HCT116 (cell line): ENCODE measurements around the gene KCNK3. TPM values are rescaled to one million over a fixed set of nuclear protein-coding genes. Genes with fewer than 3 reads are reported as not detected.
A peak's percentile ranks its signal among the peaks of the same experiment; 100 is the strongest.

Experiments used
- ATAC-seq: fragments of 200-7000 bp; cut with Tn5 transposase; 2 replicates; pipeline ENCODE4 v1.9.1; 2020; ENCODE audit warnings: mild to moderate bottlenecking, moderate library complexity
- BruUV-seq: library from RNA; stranded (reverse); fragments of 400-500 nt; replicated peaks from 2 replicates; lab custom pipeline; 2021; lab: Mats Ljungman, UMichigan
- CTCF ChIA-PET: fragments of 300-600 bp; sonication (Branson Sonifier 250); formaldehyde crosslinking; loops from one replicate; lab custom pipeline; 2021; ENCODE audit warnings: antibody characterized with exemption; lab: Charles Lee
- POLR2A ChIA-PET: fragments of 300-600, 350-600 bp; sonication (Branson Sonifier 250); formaldehyde crosslinking; loops from one replicate; lab custom pipeline; 2021; ENCODE audit warnings: antibody characterized with exemption; lab: Charles Lee
- RAD21 ChIA-PET, 2 experiments: fragments of 300-600 bp; sonication (Branson Sonifier 250); formaldehyde crosslinking; loops; one replicate each; lab custom pipeline; 2023; ENCODE audit warnings: low total read pairs in 2 of 2; ENCODE audit not compliant: uncharacterized antibody in 2 of 2, unreplicated experiment in 2 of 2, low non-redundant PET in 1 of 2; lab: Charles Lee
- DNase-seq: peaks from one replicate; pipeline ENCODE4 v3.0.0-alpha.2; 2010; ENCODE audit warnings: low read depth, low spot score
- H2AFZ ChIP-seq: fragments of 200-600 bp; shearing (Covaris generic), sonication (generic); 2 replicates; pipeline ENCODE4 v1.6.1; 2017; ENCODE audit warnings: low read depth, mixed run types, mixed read lengths, antibody characterized with exemption, low read length; ENCODE audit not compliant: poor library complexity, severe bottlenecking
- H3K27ac ChIP-seq: 2 replicates; pipeline ENCODE4 v1.5.1; 2012; ENCODE audit warnings: low read depth, low read length
- H3K27me3 ChIP-seq: fragments of 200-600 bp; sonication (generic); 2 replicates; pipeline ENCODE4 v1.6.1; 2016; ENCODE audit warnings: mixed run types, low read length, mixed read lengths; ENCODE audit not compliant: insufficient read depth
- H3K36me3 ChIP-seq, 2 experiments: fragments of 200-500 bp in 1 of 2; fragments of 200-600 bp in 1 of 2; sonication (Bioruptor generic) in 1 of 2; sonication (generic) in 1 of 2; 2 replicates each; pipeline versions ENCODE4 v1.5.1 to v1.6.1; 2014 to 2016; ENCODE audit warnings: low read length in 2 of 2, inconsistent platforms in 1 of 2, mixed read lengths in 1 of 2, mixed run types in 1 of 2; ENCODE audit not compliant: insufficient read depth in 2 of 2, control insufficient read depth in 1 of 2
- H3K4me1 ChIP-seq, 2 experiments: fragments of 200-600 bp in 1 of 2; sonication (generic) in 1 of 2; 2 replicates each; pipeline versions ENCODE4 v1.5.1 to v1.6.1; 2012 to 2017; ENCODE audit warnings: low read length in 2 of 2, inconsistent platforms in 1 of 2, mild to moderate bottlenecking in 1 of 2, mixed read lengths in 1 of 2, mixed run types in 1 of 2, moderate library complexity in 1 of 2; ENCODE audit not compliant: insufficient read depth in 2 of 2, control insufficient read depth in 1 of 2
- H3K4me2 ChIP-seq: fragments of 200-600 bp; sonication (generic); 2 replicates; pipeline ENCODE4 v1.6.1; 2017; ENCODE audit warnings: mixed run types, low read length, mixed read lengths
- H3K4me3 ChIP-seq, 2 experiments: fragments of 200-600 bp in 1 of 2; sonication (generic) in 1 of 2; replicated peaks in 1 of 2; 2 replicates each; pipeline ENCODE4 v1.5.1; 2011 to 2016; ENCODE audit warnings: low read length in 2 of 2, control low read depth in 1 of 2, low read depth in 1 of 2, mild to moderate bottlenecking in 1 of 2, mixed read lengths in 1 of 2, mixed run types in 1 of 2
- H3K79me2 ChIP-seq: fragments of 200-600 bp; sonication (generic); 2 replicates; pipeline ENCODE4 v1.6.1; 2017; ENCODE audit warnings: mild to moderate bottlenecking, mixed run types, low read length, moderate library complexity, mixed read lengths; ENCODE audit not compliant: insufficient read depth
- H3K9ac ChIP-seq: fragments of 200-600 bp; sonication (generic); 2 replicates; pipeline ENCODE4 v1.6.1; 2016; ENCODE audit warnings: low read length, mixed read lengths
- H3K9me2 ChIP-seq: fragments of 200-600 bp; sonication (generic), shearing (Covaris generic); 2 replicates; pipeline ENCODE4 v1.6.1; 2017; ENCODE audit warnings: mixed run types, mild to moderate bottlenecking, moderate library complexity; ENCODE audit not compliant: insufficient read depth
- H3K9me3 ChIP-seq, 2 experiments: fragments of 200-500 bp in 1 of 2; fragments of 200-600 bp in 1 of 2; sonication (Bioruptor generic) in 1 of 2; sonication (generic) in 1 of 2; 2 replicates each; pipeline ENCODE4 v1.6.1; 2014 to 2017; ENCODE audit warnings: low read length in 2 of 2, mixed read lengths in 2 of 2, inconsistent platforms in 1 of 2, low read depth in 1 of 2, mild to moderate bottlenecking in 1 of 2, mixed run types in 1 of 2, moderate library complexity in 1 of 2; ENCODE audit not compliant: control insufficient read depth in 1 of 2, insufficient read depth in 1 of 2
- H4K20me1 ChIP-seq: fragments of 200-600 bp; sonication (generic), shearing (Covaris generic); 2 replicates; pipeline ENCODE4 v1.6.1; 2017; ENCODE audit warnings: mixed run types, mild to moderate bottlenecking, moderate library complexity; ENCODE audit not compliant: insufficient read depth
- CBX3 ChIP-seq: IDR thresholded peaks from 2 replicates; pipeline ENCODE4 v1.6.1; 2012; ENCODE audit warnings: low read depth
- CEBPB ChIP-seq: IDR thresholded peaks from 2 replicates; pipeline ENCODE4 v1.6.1; 2012; ENCODE audit warnings: low read depth
- EGR1 ChIP-seq: IDR thresholded peaks from 2 replicates; pipeline ENCODE4 v1.6.1; 2012; ENCODE audit warnings: low read depth
- JUND ChIP-seq: IDR thresholded peaks from 2 replicates; pipeline ENCODE4 v1.6.1; 2012
- RAD21 ChIP-seq: IDR thresholded peaks from 2 replicates; pipeline ENCODE4 v1.6.1; 2012; ENCODE audit warnings: low read depth, mild to moderate bottlenecking
- SIN3A ChIP-seq: IDR thresholded peaks from 2 replicates; pipeline ENCODE4 v1.6.1; 2012; ENCODE audit warnings: low read depth
- SP1 ChIP-seq: IDR thresholded peaks from 2 replicates; pipeline ENCODE4 v1.6.1; 2012; ENCODE audit warnings: low read depth
- SRF ChIP-seq: IDR thresholded peaks from 2 replicates; pipeline ENCODE4 v1.6.1; 2012; ENCODE audit warnings: low read depth
- ZFX ChIP-seq: fragments of 450-650 bp; IDR thresholded peaks from 2 replicates; pipeline ENCODE4 v1.6.1; 2017
- ZNF274 ChIP-seq: fragments of 200-500 bp; sonication (Bioruptor generic); IDR thresholded peaks from 2 replicates; pipeline ENCODE4 v1.6.1; 2014; ENCODE audit warnings: mild to moderate bottlenecking, low read depth, low read length, inconsistent platforms
- intact Hi-C: fragments of 100-400 bp; cut with micrococcal nuclease; formaldehyde crosslinking; loops from 2 replicates; pipeline ENCODE4 v1.10.0; 2022
- total RNA-seq: library from RNA; stranded (reverse); gene quantifications from one replicate; pipeline ENCODE4 v1.2.1, GENCODE V29; 2021; ENCODE audit not compliant: unreplicated experiment
- TF ChIP-seq, protein P1 (sequence below): IDR thresholded peaks from 2 replicates; pipeline ENCODE4 v1.6.1; 2012; ENCODE audit warnings: low read depth
- TF ChIP-seq, protein P2 (sequence below): IDR thresholded peaks from 2 replicates; pipeline ENCODE4 v1.6.1; 2012
- TF ChIP-seq, protein P3 (sequence below), 3 experiments: fragments of 200-600 bp in 1 of 3; sonication (generic) in 1 of 3; IDR thresholded peaks in 2 of 3; conservative IDR thresholded peaks in 1 of 3; 2 replicates each; pipeline ENCODE4 v1.5.1; 2012 to 2017; ENCODE audit warnings: low read depth in 2 of 3, low read length in 2 of 3, antibody characterized with exemption in 1 of 3, borderline replicate concordance in 1 of 3, control low read depth in 1 of 3, mild to moderate bottlenecking in 1 of 3, mixed read lengths in 1 of 3, mixed run types in 1 of 3, moderate library complexity in 1 of 3; ENCODE audit not compliant: insufficient read depth in 1 of 3

Gene KCNK3
- total RNA-seq, 1 experiment from 2014 or later, result 0.71 TPM

DNA sequence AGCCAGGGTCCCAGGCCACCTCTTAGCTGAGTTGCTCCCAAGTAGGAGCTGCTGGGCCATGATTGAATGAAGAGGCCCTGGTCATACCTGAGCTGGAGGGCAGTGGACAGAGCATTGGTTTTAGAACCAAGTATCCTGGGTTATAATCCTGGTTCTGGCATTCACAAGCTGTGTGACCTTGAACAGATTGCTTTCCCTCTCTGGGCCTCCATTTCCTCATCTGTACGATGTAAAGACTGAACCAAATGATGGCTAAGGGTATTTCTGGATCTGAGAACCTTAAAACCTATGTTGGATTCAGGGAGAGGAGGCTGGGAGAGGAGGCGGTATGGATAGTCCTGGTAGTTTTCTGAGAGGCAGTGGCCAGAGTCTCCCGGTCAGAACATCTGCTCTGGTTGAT lies 31.0 kb downstream of the KCNK3 start (continued):
- TF ChIP-seq, protein P1, sequence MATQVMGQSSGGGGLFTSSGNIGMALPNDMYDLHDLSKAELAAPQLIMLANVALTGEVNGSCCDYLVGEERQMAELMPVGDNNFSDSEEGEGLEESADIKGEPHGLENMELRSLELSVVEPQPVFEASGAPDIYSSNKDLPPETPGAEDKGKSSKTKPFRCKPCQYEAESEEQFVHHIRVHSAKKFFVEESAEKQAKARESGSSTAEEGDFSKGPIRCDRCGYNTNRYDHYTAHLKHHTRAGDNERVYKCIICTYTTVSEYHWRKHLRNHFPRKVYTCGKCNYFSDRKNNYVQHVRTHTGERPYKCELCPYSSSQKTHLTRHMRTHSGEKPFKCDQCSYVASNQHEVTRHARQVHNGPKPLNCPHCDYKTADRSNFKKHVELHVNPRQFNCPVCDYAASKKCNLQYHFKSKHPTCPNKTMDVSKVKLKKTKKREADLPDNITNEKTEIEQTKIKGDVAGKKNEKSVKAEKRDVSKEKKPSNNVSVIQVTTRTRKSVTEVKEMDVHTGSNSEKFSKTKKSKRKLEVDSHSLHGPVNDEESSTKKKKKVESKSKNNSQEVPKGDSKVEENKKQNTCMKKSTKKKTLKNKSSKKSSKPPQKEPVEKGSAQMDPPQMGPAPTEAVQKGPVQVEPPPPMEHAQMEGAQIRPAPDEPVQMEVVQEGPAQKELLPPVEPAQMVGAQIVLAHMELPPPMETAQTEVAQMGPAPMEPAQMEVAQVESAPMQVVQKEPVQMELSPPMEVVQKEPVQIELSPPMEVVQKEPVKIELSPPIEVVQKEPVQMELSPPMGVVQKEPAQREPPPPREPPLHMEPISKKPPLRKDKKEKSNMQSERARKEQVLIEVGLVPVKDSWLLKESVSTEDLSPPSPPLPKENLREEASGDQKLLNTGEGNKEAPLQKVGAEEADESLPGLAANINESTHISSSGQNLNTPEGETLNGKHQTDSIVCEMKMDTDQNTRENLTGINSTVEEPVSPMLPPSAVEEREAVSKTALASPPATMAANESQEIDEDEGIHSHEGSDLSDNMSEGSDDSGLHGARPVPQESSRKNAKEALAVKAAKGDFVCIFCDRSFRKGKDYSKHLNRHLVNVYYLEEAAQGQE, result no peak
- TF ChIP-seq ZFX (no peak), CBX3 (no peak), RAD21 (no peak)
- TF ChIP-seq, all 23 proteins: peak for 0

DNA sequence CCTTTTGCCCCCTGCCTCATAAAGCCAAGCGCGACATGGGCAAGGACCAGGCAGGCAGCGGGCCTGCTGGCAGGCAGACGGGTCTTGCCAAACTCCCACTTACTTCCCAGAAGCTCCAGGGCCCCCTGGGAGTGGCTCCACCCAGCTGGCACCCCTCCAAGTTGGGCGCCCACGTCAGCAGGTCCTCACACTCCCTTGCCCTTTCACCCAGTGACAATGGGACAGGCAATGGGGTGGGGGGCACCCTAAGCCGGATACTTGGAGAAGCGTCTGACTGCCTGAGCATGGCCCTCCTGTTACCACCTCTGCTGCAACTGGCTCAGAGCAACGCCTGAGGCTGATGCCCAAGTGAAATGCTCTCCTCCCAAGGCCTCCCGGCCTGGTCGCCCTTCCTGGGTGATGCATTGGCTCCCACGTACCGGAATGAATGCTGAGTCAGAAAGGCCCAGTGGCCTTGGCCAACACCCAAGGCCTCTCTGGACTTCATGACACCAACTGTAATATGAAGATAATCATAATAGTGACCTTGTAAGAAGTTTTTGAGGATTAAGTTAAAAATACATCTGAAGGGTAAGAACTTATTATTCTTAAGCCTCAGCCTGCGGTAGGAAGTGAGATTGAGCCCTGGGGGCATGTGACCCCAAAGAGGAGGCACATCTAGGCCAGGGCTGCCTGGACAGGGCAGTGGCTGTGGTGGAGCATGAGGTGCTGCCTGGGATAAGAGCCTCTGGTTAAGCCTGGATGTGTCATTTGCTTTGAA lies 31.6 kb downstream of the KCNK3 start:
- Histone ChIP-seq H3K27me3 (no peaks in the 10 kb centered on the region), H3K4me2 (peak overlapping the region; percentile 78), H3K9me3 (no peaks in the 10 kb centered on the region), H3K79me2 (no peaks in the 10 kb centered on the region), H3K9ac (peak overlapping the region; percentile 52), H3K4me1 (peaks cover 64 to 65% of the 10 kb centered on the region in 2 experiments), H4K20me1 (no peaks in the 10 kb centered on the region), H3K27ac (peak overlapping the region; percentile 80), H2AFZ (no peak overlapping the region), H3K36me3 (no peaks in the 10 kb centered on the region), H3K9me2 (no peaks in the 10 kb centered on the region), H3K4me3 (peak overlapping the region; percentile 26 to 43)
- POLR2A ChIA-PET, result interaction anchor here (0.5 to 2.5 kb wide), 5 partner anchors 10 to 280 kb away, joined by 3 to 8 read pairs (median 4); no protein-coding TSS in a partner anchor
- BruUV-seq, result TSS peak; percentile 80
- DNase-seq (peak; percentile 93), ATAC-seq (peak; percentile 71)
- intact Hi-C loops, result no loop called here
- RAD21 ChIA-PET, result no interaction called here
- CTCF ChIA-PET, result interaction anchor here (0.5 kb wide), 1 partner anchor 152 kb away, joined by 5 read pairs; no protein-coding TSS in a partner anchor
- TF ChIP-seq RAD21, result no peak
- TF ChIP-seq, protein P2, sequence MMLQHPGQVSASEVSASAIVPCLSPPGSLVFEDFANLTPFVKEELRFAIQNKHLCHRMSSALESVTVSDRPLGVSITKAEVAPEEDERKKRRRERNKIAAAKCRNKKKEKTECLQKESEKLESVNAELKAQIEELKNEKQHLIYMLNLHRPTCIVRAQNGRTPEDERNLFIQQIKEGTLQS, result no peak
- no peak for TF ChIP-seq CBX3
- no peak for TF ChIP-seq SRF
- TF ChIP-seq ZNF274, result no peak
- TF ChIP-seq CEBPB, result no peak
- TF ChIP-seq, protein P1, result no peak
- TF ChIP-seq, protein P3, sequence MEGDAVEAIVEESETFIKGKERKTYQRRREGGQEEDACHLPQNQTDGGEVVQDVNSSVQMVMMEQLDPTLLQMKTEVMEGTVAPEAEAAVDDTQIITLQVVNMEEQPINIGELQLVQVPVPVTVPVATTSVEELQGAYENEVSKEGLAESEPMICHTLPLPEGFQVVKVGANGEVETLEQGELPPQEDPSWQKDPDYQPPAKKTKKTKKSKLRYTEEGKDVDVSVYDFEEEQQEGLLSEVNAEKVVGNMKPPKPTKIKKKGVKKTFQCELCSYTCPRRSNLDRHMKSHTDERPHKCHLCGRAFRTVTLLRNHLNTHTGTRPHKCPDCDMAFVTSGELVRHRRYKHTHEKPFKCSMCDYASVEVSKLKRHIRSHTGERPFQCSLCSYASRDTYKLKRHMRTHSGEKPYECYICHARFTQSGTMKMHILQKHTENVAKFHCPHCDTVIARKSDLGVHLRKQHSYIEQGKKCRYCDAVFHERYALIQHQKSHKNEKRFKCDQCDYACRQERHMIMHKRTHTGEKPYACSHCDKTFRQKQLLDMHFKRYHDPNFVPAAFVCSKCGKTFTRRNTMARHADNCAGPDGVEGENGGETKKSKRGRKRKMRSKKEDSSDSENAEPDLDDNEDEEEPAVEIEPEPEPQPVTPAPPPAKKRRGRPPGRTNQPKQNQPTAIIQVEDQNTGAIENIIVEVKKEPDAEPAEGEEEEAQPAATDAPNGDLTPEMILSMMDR (IDR thresholded peaks at IDR 0.05 in 2 of 3, conservative IDR thresholded peaks at IDR 0.05 in 1 of 3; ENCODE audit: borderline replicate concordance in 1 of 3, insufficient read depth in 1 of 3, low read depth in 2 of 3, low read length in 2 of 3), result no peak
- TF ChIP-seq SIN3A, result no peak
- no peak for TF ChIP-seq JUND
- TF ChIP-seq EGR1, result no peak
- TF ChIP-seq SP1, result no peak
